Loucy (cell line): ENCODE measurements around the gene SMCO2.

Experiments used
- H2AFZ ChIP-seq: fragments of 200-600 bp; sonication (generic); 2 replicates; pipeline ENCODE4 v1.6.0; 2016; ENCODE audit warnings: antibody characterized with exemption, mild to moderate bottlenecking, low read length, moderate library complexity
- H3F3A ChIP-seq: fragments of 200-600 bp; 2 replicates; pipeline ENCODE4 v1.6.0; 2016; ENCODE audit warnings: antibody characterized with exemption, low read depth, mild to moderate bottlenecking
- H3K27me3 ChIP-seq: fragments of 200-600 bp; sonication (generic); 2 replicates; pipeline ENCODE4 v1.6.1; 2014; ENCODE audit warnings: low read length, mild to moderate bottlenecking; ENCODE audit not compliant: insufficient read depth, poor library complexity, severe bottlenecking
- H3K36me3 ChIP-seq: fragments of 200-600 bp; sonication (generic); 2 replicates; pipeline ENCODE4 v1.6.1; 2016; ENCODE audit warnings: low read length; ENCODE audit not compliant: insufficient read depth
- H3K4me1 ChIP-seq: fragments of 200-600 bp; sonication (generic); 2 replicates; pipeline ENCODE4 v1.5.1; 2014; ENCODE audit warnings: low read length, mild to moderate bottlenecking; ENCODE audit not compliant: insufficient read depth, poor library complexity, severe bottlenecking
- H3K4me2 ChIP-seq: fragments of 200-600 bp; sonication (generic); 2 replicates; pipeline ENCODE4 v1.6.0; 2014; ENCODE audit warnings: antibody characterized with exemption, low read length, low read depth, mild to moderate bottlenecking; ENCODE audit not compliant: poor library complexity, severe bottlenecking
- H3K4me3 ChIP-seq: fragments of 200-600 bp; sonication (generic); 2 replicates; pipeline ENCODE4 v1.5.1; 2014; ENCODE audit warnings: low read length, mild to moderate bottlenecking, mixed read lengths; ENCODE audit not compliant: poor library complexity, severe bottlenecking
- H3K79me2 ChIP-seq: fragments of 200-600 bp; sonication (generic); 2 replicates; pipeline ENCODE4 v1.6.1; 2014; ENCODE audit warnings: low read length; ENCODE audit not compliant: insufficient read depth
- H3K9ac ChIP-seq: fragments of 200-600 bp; sonication (generic); 2 replicates; pipeline ENCODE4 v1.6.0; 2014; ENCODE audit warnings: mild to moderate bottlenecking, low read depth, low read length, moderate library complexity; ENCODE audit not compliant: poor library complexity, severe bottlenecking
- H3K9me2 ChIP-seq: fragments of 200-600 bp; sonication (generic); replicated peaks from 2 replicates; pipeline ENCODE4 v1.6.1; 2016; ENCODE audit warnings: low read depth, low read length, mixed read lengths
- H3K9me3 ChIP-seq: fragments of 200-600 bp; sonication (generic); 2 replicates; pipeline ENCODE4 v1.6.1; 2014; ENCODE audit warnings: mild to moderate bottlenecking, antibody characterized with exemption, low read length, low read depth; ENCODE audit not compliant: insufficient read depth
- H4K20me1 ChIP-seq: fragments of 200-600 bp; sonication (generic); 2 replicates; pipeline ENCODE4 v1.6.0; 2014; ENCODE audit warnings: antibody characterized with exemption, low read length, mild to moderate bottlenecking; ENCODE audit not compliant: insufficient read depth, poor library complexity, severe bottlenecking
- EZH2phosphoT487 ChIP-seq: fragments of 200-600 bp; IDR thresholded peaks from 2 replicates; pipeline ENCODE4 v1.6.1; 2018; ENCODE audit warnings: antibody characterized with exemption, mild to moderate bottlenecking, moderate library complexity, borderline replicate concordance
- TF ChIP-seq, protein P1 (sequence below): fragments of 200-600 bp; sonication (generic); conservative IDR thresholded peaks from 2 replicates; pipeline ENCODE4 v1.5.1; 2014; ENCODE audit warnings: mild to moderate bottlenecking, antibody characterized with exemption, low read length

Gene SMCO2

DNA sequence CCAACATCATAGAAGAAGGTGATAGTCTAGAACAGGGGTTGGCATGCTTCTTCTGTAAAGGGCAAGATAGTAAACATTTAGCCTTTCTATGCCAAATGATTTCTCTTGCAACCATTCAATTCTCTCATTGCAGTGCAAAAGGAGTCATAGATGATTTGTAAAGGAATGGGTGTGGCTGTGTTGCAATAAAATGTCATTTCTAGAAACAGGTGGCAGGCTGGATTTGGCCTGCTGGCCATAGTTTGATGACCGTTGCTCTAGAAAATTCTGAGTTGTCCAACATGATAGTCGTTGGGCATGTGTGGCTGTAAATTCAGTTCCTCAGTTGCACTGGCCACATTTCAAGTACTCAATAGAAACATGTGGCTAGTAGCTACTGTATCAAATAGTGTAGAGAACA is 21.7 kb downstream of the SMCO2 start:
- peak overlapping the region; percentile 13 for H3K4me2 ChIP-seq
- H3K9me2 ChIP-seq, result no peaks in the 10 kb centered on the region
- H3K9ac ChIP-seq, result no peak overlapping the region
- peaks cover 53% of the 10 kb centered on the region for H3K4me1 ChIP-seq
- no peaks in the 10 kb centered on the region for H3K27me3 ChIP-seq
- TF ChIP-seq, protein P1, sequence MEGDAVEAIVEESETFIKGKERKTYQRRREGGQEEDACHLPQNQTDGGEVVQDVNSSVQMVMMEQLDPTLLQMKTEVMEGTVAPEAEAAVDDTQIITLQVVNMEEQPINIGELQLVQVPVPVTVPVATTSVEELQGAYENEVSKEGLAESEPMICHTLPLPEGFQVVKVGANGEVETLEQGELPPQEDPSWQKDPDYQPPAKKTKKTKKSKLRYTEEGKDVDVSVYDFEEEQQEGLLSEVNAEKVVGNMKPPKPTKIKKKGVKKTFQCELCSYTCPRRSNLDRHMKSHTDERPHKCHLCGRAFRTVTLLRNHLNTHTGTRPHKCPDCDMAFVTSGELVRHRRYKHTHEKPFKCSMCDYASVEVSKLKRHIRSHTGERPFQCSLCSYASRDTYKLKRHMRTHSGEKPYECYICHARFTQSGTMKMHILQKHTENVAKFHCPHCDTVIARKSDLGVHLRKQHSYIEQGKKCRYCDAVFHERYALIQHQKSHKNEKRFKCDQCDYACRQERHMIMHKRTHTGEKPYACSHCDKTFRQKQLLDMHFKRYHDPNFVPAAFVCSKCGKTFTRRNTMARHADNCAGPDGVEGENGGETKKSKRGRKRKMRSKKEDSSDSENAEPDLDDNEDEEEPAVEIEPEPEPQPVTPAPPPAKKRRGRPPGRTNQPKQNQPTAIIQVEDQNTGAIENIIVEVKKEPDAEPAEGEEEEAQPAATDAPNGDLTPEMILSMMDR, result no peak
- no peak for TF ChIP-seq EZH2phosphoT487
- H2AFZ ChIP-seq, result no peak overlapping the region
- no peaks in the 10 kb centered on the region for H3K9me3 ChIP-seq
- H3F3A ChIP-seq, result no peaks in the 10 kb centered on the region
- no peak overlapping the region for H3K4me3 ChIP-seq
- no peaks in the 10 kb centered on the region for H4K20me1 ChIP-seq
- no peaks in the 10 kb centered on the region for H3K79me2 ChIP-seq
- H3K36me3 ChIP-seq, result no peaks in the 10 kb centered on the region

DNA sequence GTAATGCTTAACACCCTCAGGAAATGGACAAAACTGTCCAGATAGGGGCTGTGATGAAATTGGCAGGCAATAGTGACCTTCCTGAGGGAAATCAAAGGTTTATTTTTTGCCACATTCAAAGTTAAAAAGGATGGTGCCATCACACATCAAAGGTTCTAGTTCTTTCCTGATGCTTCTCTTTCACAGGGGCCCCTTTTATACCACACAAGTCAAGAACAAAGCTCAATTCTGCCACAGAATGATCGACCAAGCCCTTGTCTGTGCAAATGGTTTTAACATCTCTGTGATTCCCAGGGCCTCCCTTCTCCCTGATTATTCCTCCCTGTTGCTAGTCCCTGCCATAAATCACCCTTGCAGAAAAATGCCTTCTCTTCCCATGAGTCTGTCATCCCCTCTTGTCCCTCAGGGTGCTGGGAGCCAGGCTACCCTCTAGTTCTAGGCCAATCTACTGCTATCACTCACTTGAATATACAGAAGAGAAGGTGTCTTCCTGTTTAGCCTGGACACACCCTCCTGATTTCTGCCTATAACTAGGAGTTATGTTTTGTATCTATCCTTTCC is 22.7 kb downstream of the SMCO2 start:
- H3F3A ChIP-seq, result no peaks in the 10 kb centered on the region

DNA sequence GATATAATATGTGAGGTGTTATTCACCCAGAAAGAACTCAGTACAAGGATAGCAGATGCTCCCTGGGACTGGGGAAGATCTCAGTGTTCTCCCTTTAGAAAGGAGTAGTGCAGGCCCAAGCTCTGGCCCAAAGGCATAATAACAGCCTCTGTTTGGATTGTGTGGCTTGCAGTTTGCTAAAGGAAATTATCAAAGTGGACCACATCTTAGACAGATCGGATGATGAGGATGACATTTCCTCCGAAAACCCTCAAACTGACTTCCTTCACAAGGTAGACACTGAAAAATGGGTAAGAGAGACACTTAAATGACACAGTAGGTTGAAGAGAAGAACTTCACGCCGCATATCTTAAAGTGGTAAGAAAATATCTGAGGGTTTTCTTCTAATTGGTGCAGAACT is 26.1 kb downstream of the SMCO2 start:
- no peak overlapping the region for H2AFZ ChIP-seq
- no peaks in the 10 kb centered on the region for H3F3A ChIP-seq
- no peaks in the 10 kb centered on the region for H3K36me3 ChIP-seq
- H3K4me2 ChIP-seq, result peak overlapping the region; percentile 41
- no peak overlapping the region for H3K9ac ChIP-seq
- H4K20me1 ChIP-seq, result no peaks in the 10 kb centered on the region
- H3K79me2 ChIP-seq, result no peaks in the 10 kb centered on the region
- peaks cover 41% of the 10 kb centered on the region for H3K4me1 ChIP-seq
- H3K4me3 ChIP-seq, result no peak overlapping the region
- H3K9me2 ChIP-seq, result no peaks in the 10 kb centered on the region
- H3K27me3 ChIP-seq, result no peaks in the 10 kb centered on the region
- TF ChIP-seq, protein P1, result no peak
- no peak for TF ChIP-seq EZH2phosphoT487
- peaks cover 3% of the 10 kb centered on the region for H3K9me3 ChIP-seq

More for the DNA sequence above, 22.7 kb downstream of the SMCO2 start:
- Histone ChIP-seq H2AFZ (0 out of 2 replicates have a peak overlapping the region, but pooled peaks have one; percentile 13), H3K4me1 (peaks cover 50% of the 10 kb centered on the region), H3K36me3 (no peaks in the 10 kb centered on the region), H3K9me2 (no peaks in the 10 kb centered on the region), H3K79me2 (no peaks in the 10 kb centered on the region), H4K20me1 (no peaks in the 10 kb centered on the region), H3K27me3 (no peaks in the 10 kb centered on the region), H3K9ac (no peak overlapping the region), H3K4me2 (no peak overlapping the region), H3K9me3 (no peaks in the 10 kb centered on the region), H3K4me3 (no peak overlapping the region)
- TF ChIP-seq EZH2phosphoT487, result no peak
- TF ChIP-seq, protein P1, result no peak
